ENCODE data around the gene STAC.

Gene STAC

GRCh38 chr3:36416599-36416998 is 36.3 kb downstream of the STAC start:
- Histone ChIP-seq H3K9me3 (ENCODE audit: control insufficient read depth in 1 of 2, low read length in 2 of 2) (peaks cover 0 to 3% of the 10 kb centered on the region in 2 donors), H3K4me1 (ENCODE audit: control insufficient read depth in 1 of 2, insufficient read depth in 2 of 2, low read length in 2 of 2) (no peaks in the 10 kb centered on the region), H3K27ac (ENCODE audit: low read length) (no peak overlapping the region), H3K36me3 (ENCODE audit: control insufficient read depth in 1 of 2, insufficient read depth in 2 of 2, low read length in 2 of 2) (no peaks in the 10 kb centered on the region), H3K4me3 (ENCODE audit: low read depth in 1 of 2, low read length in 2 of 2) (no peak overlapping the region), H3K27me3 (ENCODE audit: low read depth, low read length) (no peaks in the 10 kb centered on the region)

- no peak overlapping the region for H3K4me3 ChIP-seq (ENCODE audit: low read depth in 1 of 2, low read length in 2 of 2)
- H3K36me3 ChIP-seq (ENCODE audit: control insufficient read depth in 1 of 2, insufficient read depth in 2 of 2, low read length in 2 of 2) = no peaks in the 10 kb centered on the region
- H3K9me3 ChIP-seq (ENCODE audit: control insufficient read depth in 1 of 2, low read length in 2 of 2) = peaks cover 0 to 3% of the 10 kb centered on the region in 2 donors
- H3K27me3 ChIP-seq (ENCODE audit: low read depth, low read length) = no peaks in the 10 kb centered on the region
- no peaks in the 10 kb centered on the region for H3K4me1 ChIP-seq (ENCODE audit: control insufficient read depth in 1 of 2, insufficient read depth in 2 of 2, low read length in 2 of 2)
- H3K27ac ChIP-seq (ENCODE audit: low read length) = no peak overlapping the region
These were observed 36.9 kb downstream of the STAC start for GRCh38 chr3:36417237-36417636.

GRCh38 chr3:36418296-36418695 is 38.0 kb downstream of the STAC start:
- Histone ChIP-seq H3K36me3 (ENCODE audit: control insufficient read depth in 1 of 2, insufficient read depth in 2 of 2, low read length in 2 of 2) (no peaks in the 10 kb centered on the region), H3K27ac (ENCODE audit: low read length) (no peak overlapping the region), H3K4me3 (ENCODE audit: low read depth in 1 of 2, low read length in 2 of 2) (no peak overlapping the region), H3K4me1 (ENCODE audit: control insufficient read depth in 1 of 2, insufficient read depth in 2 of 2, low read length in 2 of 2) (no peaks in the 10 kb centered on the region), H3K9me3 (ENCODE audit: control insufficient read depth in 1 of 2, low read length in 2 of 2) (peaks cover 0 to 3% of the 10 kb centered on the region in 2 donors), H3K27me3 (ENCODE audit: low read depth, low read length) (no peaks in the 10 kb centered on the region)

- Histone ChIP-seq H3K4me1 (ENCODE audit: control insufficient read depth in 1 of 2, insufficient read depth in 2 of 2, low read length in 2 of 2) (no peaks in the 10 kb centered on the region), H3K27me3 (ENCODE audit: low read depth, low read length) (no peaks in the 10 kb centered on the region), H3K4me3 (ENCODE audit: low read depth in 1 of 2, low read length in 2 of 2) (no peak overlapping the region), H3K9me3 (ENCODE audit: control insufficient read depth in 1 of 2, low read length in 2 of 2) (no peaks in the 10 kb centered on the region), H3K36me3 (ENCODE audit: control insufficient read depth in 1 of 2, insufficient read depth in 2 of 2, low read length in 2 of 2) (no peaks in the 10 kb centered on the region), H3K27ac (ENCODE audit: low read length) (no peak overlapping the region)
These were observed 48.1 kb downstream of the STAC start for GRCh38 chr3:36428445-36428844.

GRCh38 chr3:36429986-36430485 is 49.7 kb downstream of the STAC start:
- H3K36me3 ChIP-seq (ENCODE audit: control insufficient read depth in 1 of 2, insufficient read depth in 2 of 2, low read length in 2 of 2) = no peaks in the 10 kb centered on the region
- no peaks in the 10 kb centered on the region for H3K27me3 ChIP-seq (ENCODE audit: low read depth, low read length)
- no peak overlapping the region for H3K4me3 ChIP-seq (ENCODE audit: low read depth in 1 of 2, low read length in 2 of 2)
- H3K9me3 ChIP-seq (ENCODE audit: control insufficient read depth in 1 of 2, low read length in 2 of 2) = no peaks in the 10 kb centered on the region
- H3K4me1 ChIP-seq (ENCODE audit: control insufficient read depth in 1 of 2, insufficient read depth in 2 of 2, low read length in 2 of 2) = no peaks in the 10 kb centered on the region
- H3K27ac ChIP-seq (ENCODE audit: low read length) = no peak overlapping the region

GRCh38 chr3:36433511-36433910 is 53.2 kb downstream of the STAC start:
- Histone ChIP-seq H3K9me3 (ENCODE audit: control insufficient read depth in 1 of 2, low read length in 2 of 2) (no peaks in the 10 kb centered on the region), H3K4me1 (ENCODE audit: control insufficient read depth in 1 of 2, insufficient read depth in 2 of 2, low read length in 2 of 2) (no peaks in the 10 kb centered on the region), H3K27ac (ENCODE audit: low read length) (no peak overlapping the region), H3K36me3 (ENCODE audit: control insufficient read depth in 1 of 2, insufficient read depth in 2 of 2, low read length in 2 of 2) (no peaks in the 10 kb centered on the region), H3K4me3 (ENCODE audit: low read depth in 1 of 2, low read length in 2 of 2) (no peak overlapping the region), H3K27me3 (ENCODE audit: low read depth, low read length) (no peaks in the 10 kb centered on the region)

- Histone ChIP-seq H3K27ac (ENCODE audit: low read length) (no peak overlapping the region), H3K4me1 (ENCODE audit: control insufficient read depth in 1 of 2, insufficient read depth in 2 of 2, low read length in 2 of 2) (no peaks in the 10 kb centered on the region), H3K9me3 (ENCODE audit: control insufficient read depth in 1 of 2, low read length in 2 of 2) (no peaks in the 10 kb centered on the region), H3K27me3 (ENCODE audit: low read depth, low read length) (no peaks in the 10 kb centered on the region), H3K36me3 (ENCODE audit: control insufficient read depth in 1 of 2, insufficient read depth in 2 of 2, low read length in 2 of 2) (no peaks in the 10 kb centered on the region), H3K4me3 (ENCODE audit: low read depth in 1 of 2, low read length in 2 of 2) (no peak overlapping the region)
These were observed 54.6 kb downstream of the STAC start for GRCh38 chr3:36434687-36435426.

GRCh38 chr3:36443028-36443686 is 62.9 kb downstream of the STAC start:
- Histone ChIP-seq H3K36me3 (ENCODE audit: control insufficient read depth in 1 of 2, insufficient read depth in 2 of 2, low read length in 2 of 2) (no peaks in the 10 kb centered on the region), H3K27me3 (ENCODE audit: low read depth, low read length) (no peaks in the 10 kb centered on the region), H3K4me3 (ENCODE audit: low read depth in 1 of 2, low read length in 2 of 2) (no peak overlapping the region)

GRCh38 chr3:36444909-36445308 is 64.6 kb downstream of the STAC start:
- H3K9me3 ChIP-seq (ENCODE audit: control insufficient read depth in 1 of 2, low read length in 2 of 2) = no peaks in the 10 kb centered on the region
- no peaks in the 10 kb centered on the region for H3K27me3 ChIP-seq (ENCODE audit: low read depth, low read length)
- no peak overlapping the region for H3K27ac ChIP-seq (ENCODE audit: low read length)
- no peaks in the 10 kb centered on the region for H3K4me1 ChIP-seq (ENCODE audit: control insufficient read depth in 1 of 2, insufficient read depth in 2 of 2, low read length in 2 of 2)
- H3K4me3 ChIP-seq (ENCODE audit: low read depth in 1 of 2, low read length in 2 of 2) = no peak overlapping the region
- no peaks in the 10 kb centered on the region for H3K36me3 ChIP-seq (ENCODE audit: control insufficient read depth in 1 of 2, insufficient read depth in 2 of 2, low read length in 2 of 2)

More at GRCh38 chr3:36443028-36443686, 62.9 kb downstream of the STAC start:
- Histone ChIP-seq H3K9me3 (ENCODE audit: control insufficient read depth in 1 of 2, low read length in 2 of 2) (no peaks in the 10 kb centered on the region), H3K27ac (ENCODE audit: low read length) (no peak overlapping the region), H3K4me1 (ENCODE audit: control insufficient read depth in 1 of 2, insufficient read depth in 2 of 2, low read length in 2 of 2) (no peaks in the 10 kb centered on the region)

- no peak overlapping the region for H3K27ac ChIP-seq (ENCODE audit: low read length)
- no peaks in the 10 kb centered on the region for H3K27me3 ChIP-seq (ENCODE audit: low read depth, low read length)
- H3K4me1 ChIP-seq (ENCODE audit: control insufficient read depth in 1 of 2, insufficient read depth in 2 of 2, low read length in 2 of 2) = no peaks in the 10 kb centered on the region
- no peaks in the 10 kb centered on the region for H3K9me3 ChIP-seq (ENCODE audit: control insufficient read depth in 1 of 2, low read length in 2 of 2)
- H3K36me3 ChIP-seq (ENCODE audit: control insufficient read depth in 1 of 2, insufficient read depth in 2 of 2, low read length in 2 of 2) = no peaks in the 10 kb centered on the region
- no peak overlapping the region for H3K4me3 ChIP-seq (ENCODE audit: low read depth in 1 of 2, low read length in 2 of 2)
These were observed 66.0 kb downstream of the STAC start for GRCh38 chr3:36446276-36446675.

GRCh38 chr3:36447061-36447460 is 66.8 kb downstream of the STAC start:
- Histone ChIP-seq H3K4me3 (ENCODE audit: low read depth in 1 of 2, low read length in 2 of 2) (no peak overlapping the region), H3K27ac (ENCODE audit: low read length) (no peak overlapping the region), H3K4me1 (ENCODE audit: control insufficient read depth in 1 of 2, insufficient read depth in 2 of 2, low read length in 2 of 2) (no peaks in the 10 kb centered on the region), H3K9me3 (ENCODE audit: control insufficient read depth in 1 of 2, low read length in 2 of 2) (no peaks in the 10 kb centered on the region), H3K36me3 (ENCODE audit: control insufficient read depth in 1 of 2, insufficient read depth in 2 of 2, low read length in 2 of 2) (no peaks in the 10 kb centered on the region), H3K27me3 (ENCODE audit: low read depth, low read length) (no peaks in the 10 kb centered on the region)
